Subcutaneous adipose tissue (tissue), 4 donors: ENCODE data around the gene LIN7C. TPM values are rescaled to one million over a fixed set of nuclear protein-coding genes. Genes with fewer than 3 reads are reported as not detected.

Experiments
- total RNA-seq, 4 donors: library from RNA; depleted of rRNA; stranded (reverse); fragments of >200 nt; gene quantifications; one replicate each; pipeline ENCODE4 v1.1.0, GENCODE V29; 2016
- TF ChIP-seq, protein P1 (sequence below): fragments of 450-650 bp; IDR thresholded peaks from one replicate; pipeline ENCODE4 v1.5.1; 2016; ENCODE audit warnings: low read depth, mild to moderate bottlenecking, control low read depth, antibody characterized with exemption, moderate library complexity

Gene LIN7C
- total RNA-seq, 4 donors from 2014 or later, result 26.4 to 50.4 (median 34.0) TPM

DNA sequence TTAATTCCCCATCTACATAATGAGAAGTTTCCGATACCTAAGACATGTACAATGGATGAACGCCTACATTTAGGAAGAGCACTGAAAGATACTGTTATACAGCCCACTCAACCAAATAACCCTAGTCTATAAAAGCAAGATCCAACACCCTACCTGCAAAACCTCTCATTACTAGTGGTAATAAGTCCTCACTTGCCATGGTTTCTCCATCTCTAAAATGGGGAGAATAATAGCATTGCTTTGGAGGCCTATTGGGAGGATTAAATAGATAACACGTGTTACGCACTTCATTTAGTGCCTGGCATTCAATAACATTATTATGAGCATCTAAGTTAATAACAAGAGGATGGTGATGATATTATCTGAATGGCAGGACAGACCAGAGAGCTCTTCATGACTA is 50.9 kb downstream of the LIN7C start:
- TF ChIP-seq, protein P1, sequence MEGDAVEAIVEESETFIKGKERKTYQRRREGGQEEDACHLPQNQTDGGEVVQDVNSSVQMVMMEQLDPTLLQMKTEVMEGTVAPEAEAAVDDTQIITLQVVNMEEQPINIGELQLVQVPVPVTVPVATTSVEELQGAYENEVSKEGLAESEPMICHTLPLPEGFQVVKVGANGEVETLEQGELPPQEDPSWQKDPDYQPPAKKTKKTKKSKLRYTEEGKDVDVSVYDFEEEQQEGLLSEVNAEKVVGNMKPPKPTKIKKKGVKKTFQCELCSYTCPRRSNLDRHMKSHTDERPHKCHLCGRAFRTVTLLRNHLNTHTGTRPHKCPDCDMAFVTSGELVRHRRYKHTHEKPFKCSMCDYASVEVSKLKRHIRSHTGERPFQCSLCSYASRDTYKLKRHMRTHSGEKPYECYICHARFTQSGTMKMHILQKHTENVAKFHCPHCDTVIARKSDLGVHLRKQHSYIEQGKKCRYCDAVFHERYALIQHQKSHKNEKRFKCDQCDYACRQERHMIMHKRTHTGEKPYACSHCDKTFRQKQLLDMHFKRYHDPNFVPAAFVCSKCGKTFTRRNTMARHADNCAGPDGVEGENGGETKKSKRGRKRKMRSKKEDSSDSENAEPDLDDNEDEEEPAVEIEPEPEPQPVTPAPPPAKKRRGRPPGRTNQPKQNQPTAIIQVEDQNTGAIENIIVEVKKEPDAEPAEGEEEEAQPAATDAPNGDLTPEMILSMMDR, result no peak

DNA sequence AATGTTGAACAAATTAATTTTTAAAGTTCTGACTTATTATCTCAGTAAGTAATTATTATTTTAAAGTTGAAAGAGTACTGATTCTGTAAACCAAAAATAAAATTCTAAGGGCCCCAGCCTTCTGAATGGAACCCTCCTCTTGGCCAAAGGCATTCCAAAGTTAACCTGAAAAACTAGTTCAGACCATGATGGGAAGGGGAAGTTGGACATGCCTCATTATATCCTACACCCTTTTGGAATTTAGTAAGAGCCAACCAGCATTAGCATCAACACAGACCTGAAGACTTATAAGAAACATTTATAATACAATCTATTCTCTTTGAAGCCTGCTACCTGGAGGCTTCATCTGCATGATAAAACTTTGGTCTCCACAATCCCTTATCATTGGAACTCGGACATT is 52.9 kb downstream of the LIN7C start:
- TF ChIP-seq, protein P1, result no peak

DNA sequence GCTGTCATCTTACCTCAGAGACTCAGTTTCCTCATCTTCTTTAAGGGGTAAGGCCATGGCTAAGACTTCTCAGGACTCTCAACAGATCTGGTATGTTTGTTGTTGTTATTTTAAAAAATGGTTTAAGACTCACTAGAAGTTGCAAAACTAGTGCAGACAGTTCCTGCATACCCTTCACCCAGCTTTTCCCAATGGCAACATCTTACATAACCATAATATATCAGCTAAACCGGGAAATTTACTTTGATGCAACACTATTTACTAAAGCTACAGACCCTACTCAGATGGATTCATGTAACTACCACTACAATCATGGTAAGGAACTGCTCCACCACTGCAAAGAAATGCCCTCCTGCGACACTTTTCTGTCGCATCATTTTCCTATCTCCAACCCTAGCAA is 54.4 kb downstream of the LIN7C start:
- TF ChIP-seq, protein P1, result no peak

DNA sequence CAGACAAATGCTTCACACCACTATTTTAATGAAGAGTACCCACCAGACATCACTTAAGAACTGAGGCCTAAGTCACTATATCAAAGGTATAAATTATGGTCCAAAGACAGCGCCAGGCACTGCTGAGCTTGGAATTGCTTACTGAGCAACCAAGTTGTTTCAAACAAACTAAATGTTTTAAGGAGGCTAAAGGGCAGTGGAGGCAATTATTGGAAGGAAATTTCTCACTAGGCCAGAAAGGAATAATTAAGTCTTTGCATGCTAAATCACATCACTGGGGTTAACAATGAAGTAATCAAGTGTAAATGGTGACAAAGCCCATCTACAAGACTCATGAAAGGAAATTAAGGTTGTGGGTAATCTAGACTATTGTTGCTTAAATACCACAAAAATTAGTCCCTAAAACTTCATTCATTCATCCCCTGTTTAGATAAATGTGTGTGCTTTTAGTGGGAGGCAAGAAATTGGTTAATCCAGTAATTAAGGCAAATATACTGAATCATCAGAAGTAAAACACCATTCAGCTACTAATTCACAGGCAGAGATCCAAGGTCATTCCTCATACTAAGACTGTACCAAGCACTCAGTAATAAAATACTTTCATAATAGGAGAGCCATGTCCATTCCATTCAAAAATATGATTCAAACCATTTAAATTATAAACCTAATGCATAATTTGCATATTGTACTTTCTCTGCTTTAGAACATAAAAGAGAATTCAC is 55.2 kb downstream of the LIN7C start:
- TF ChIP-seq, protein P1, result no peak

DNA sequence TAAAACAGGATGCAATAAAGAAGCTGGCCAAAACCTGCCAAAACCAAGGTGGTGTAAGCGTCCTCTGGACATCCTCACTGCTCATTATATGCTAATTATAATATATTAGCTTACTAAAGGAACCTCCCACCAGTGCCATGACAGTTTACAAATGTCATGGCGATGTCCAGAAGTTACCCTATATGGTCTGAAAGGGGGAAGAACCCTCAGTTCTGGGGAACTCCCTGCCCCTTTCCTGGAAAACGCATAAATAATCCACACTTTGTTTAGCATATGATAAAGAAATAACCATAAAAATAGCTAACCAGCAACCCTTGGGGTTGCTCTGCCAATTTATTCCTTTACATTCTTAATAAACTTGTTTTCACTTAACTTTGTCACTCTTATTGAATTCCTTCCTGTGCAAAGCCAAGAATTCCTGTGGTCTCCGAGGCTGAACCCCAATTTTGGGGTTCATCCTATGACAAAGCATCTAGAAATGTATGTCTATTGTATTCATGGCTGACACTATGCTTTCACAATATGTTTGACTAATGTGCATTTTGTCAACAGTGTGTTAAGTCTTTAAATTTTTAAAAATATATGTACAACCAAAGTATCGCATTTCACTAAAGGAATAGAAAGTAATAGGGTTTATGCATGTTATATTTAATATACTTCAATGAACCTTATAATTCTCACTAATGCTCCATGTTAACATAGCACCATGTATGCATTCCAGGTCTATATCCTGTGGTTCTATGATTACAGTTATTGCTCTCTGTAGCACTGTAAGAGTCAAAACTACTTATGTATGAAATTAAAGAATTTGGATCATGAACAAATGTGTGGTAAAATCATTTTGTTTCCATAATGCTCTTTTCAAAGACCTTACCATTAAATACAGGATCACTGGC is 59.0 kb downstream of the LIN7C start:
- TF ChIP-seq, protein P1, result no peak

DNA sequence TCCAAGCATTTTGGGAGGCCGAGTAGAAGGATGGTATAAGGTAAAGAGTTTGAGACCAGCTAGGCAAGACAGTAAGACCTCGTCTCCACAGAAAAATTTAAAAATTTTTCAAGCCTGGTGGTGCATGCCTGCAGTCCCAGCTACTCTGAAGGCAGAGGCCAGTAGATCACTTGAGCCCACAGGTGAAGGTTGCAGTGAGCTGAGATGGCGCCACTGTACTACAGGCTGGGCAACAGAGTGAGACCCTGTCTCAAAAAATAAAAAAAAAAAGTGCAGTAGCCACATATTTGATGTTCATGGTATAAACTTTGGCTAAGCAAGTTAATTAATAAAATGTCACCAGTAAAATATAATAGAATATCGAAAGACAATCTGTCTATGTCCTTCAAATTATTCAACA is 60.9 kb downstream of the LIN7C start:
- TF ChIP-seq, protein P1, result no peak

DNA sequence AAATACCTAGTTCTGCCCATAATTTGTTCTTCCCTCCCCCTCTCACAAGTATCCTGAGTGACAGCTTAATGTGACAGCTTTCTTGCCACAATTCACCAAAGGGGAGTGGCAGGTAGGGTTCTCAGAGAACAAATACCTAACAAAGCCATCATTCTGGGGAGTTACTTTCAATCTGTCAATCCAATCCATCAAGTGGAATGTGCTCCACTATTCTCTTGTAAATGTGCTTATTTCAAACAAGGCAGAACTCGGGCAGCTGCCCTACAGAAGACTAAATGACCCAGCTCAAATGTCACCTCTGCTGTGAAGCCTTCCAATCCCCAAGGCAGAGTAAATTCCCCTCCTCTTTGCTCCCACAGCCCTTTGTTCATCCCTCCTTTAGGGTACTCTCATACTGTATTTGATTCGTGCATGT is 61.8 kb downstream of the LIN7C start:
- TF ChIP-seq, protein P1, result no peak
